ENCODE measurements around the gene KSR1. TPM values are rescaled to one million over a fixed set of nuclear protein-coding genes. Genes with fewer than 3 reads are reported as not detected.

Gene KSR1
- total and polyA plus RNA-seq, 2 experiments from 2014 or later = 0.98 to 2.5 TPM

GRCh38 chr17:27524594-27524993 lies 68.3 kb downstream of the KSR1 start:
- no peak for TF ChIP-seq EZH2 (IDR thresholded peaks at IDR 0.05; ENCODE audit: insufficient read depth, poor library complexity, severe bottlenecking)
- TF ChIP-seq EZH2phosphoT487 (IDR thresholded peaks at IDR 0.05; ENCODE audit: insufficient read depth, low read depth) = no peak
- Histone ChIP-seq H3K4me3 (no peak overlapping the region), H3K9ac (no peak overlapping the region), H3K36me3 (ENCODE audit: low read depth) (no peaks in the 10 kb centered on the region), H3K9me3 (ENCODE audit: low read depth) (no peaks in the 10 kb centered on the region), H3K27me3 (replicated peaks; ENCODE audit: insufficient read depth) (no peaks in the 10 kb centered on the region), H3F3A (ENCODE audit: insufficient read depth) (no peaks in the 10 kb centered on the region), H2AFZ (no peak overlapping the region), H3K27ac (no peak overlapping the region), H3K4me1 (ENCODE audit: insufficient read depth) (no peaks in the 10 kb centered on the region), H3K4me2 (ENCODE audit: unreplicated experiment) (no peak overlapping the region), H3K9me2 (ENCODE audit: insufficient read depth) (no peaks in the 10 kb centered on the region), H4K20me1 (ENCODE audit: insufficient read depth) (no peaks in the 10 kb centered on the region), H3K79me2 (ENCODE audit: insufficient read depth) (no peaks in the 10 kb centered on the region)
- in situ Hi-C loops (cut with MboI) = no loop called here
- 53 to 56% methylated on average over 2 of the region's 2 CpGs for WGBS, 2 experiments (ENCODE audit: low coverage in 1 of 2, low lambda C conversion rate in 2 of 2, missing lambda C conversion rate in 2 of 2)
- DNase-seq = no peak

DNA sequence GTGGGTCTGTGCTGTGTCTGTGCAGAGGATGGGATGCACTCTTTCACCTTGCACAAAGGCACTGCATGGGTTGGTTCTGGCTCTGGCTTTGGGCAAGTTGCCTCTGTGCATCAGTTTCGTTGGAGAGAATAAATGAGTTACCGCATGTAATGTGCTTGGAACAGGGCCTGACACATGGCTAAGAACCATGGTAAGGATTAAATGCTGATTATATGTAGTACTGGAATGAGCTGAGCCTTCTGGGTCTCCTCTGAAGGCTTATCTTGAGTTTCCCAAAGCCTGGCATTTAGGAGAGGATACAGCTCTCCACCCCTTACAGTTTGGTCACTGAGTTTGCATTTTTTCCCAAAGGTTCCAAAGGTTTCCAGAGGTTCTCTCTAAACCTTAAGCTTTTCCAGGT lies 69.1 kb downstream of the KSR1 start:
- H3F3A ChIP-seq (ENCODE audit: insufficient read depth) = no peaks in the 10 kb centered on the region
- H3K4me2 ChIP-seq (ENCODE audit: unreplicated experiment) = no peak overlapping the region
- in situ Hi-C loops (cut with MboI) = loop anchor here (25.0 kb wide), 1 partner anchor 112 kb away; the partner anchor contains the start of gene LGALS9
- no peaks in the 10 kb centered on the region for H3K27me3 ChIP-seq (replicated peaks; ENCODE audit: insufficient read depth)
- no peak overlapping the region for H3K9ac ChIP-seq
- H3K4me3 ChIP-seq = no peak overlapping the region
- H3K9me2 ChIP-seq (ENCODE audit: insufficient read depth) = no peaks in the 10 kb centered on the region
- 67 to 68% methylated on average over 2 of the region's 2 CpGs for WGBS, 2 experiments (ENCODE audit: low coverage in 1 of 2, low lambda C conversion rate in 2 of 2, missing lambda C conversion rate in 2 of 2)
- no peaks in the 10 kb centered on the region for H3K36me3 ChIP-seq (ENCODE audit: low read depth)
- no peak overlapping the region for H3K27ac ChIP-seq
- H4K20me1 ChIP-seq (ENCODE audit: insufficient read depth) = no peaks in the 10 kb centered on the region
- no peaks in the 10 kb centered on the region for H3K79me2 ChIP-seq (ENCODE audit: insufficient read depth)
- no peaks in the 10 kb centered on the region for H3K4me1 ChIP-seq (ENCODE audit: insufficient read depth)
- DNase-seq = no peak
- no peak for TF ChIP-seq EZH2 (IDR thresholded peaks at IDR 0.05; ENCODE audit: insufficient read depth, poor library complexity, severe bottlenecking)
- TF ChIP-seq EZH2phosphoT487 (IDR thresholded peaks at IDR 0.05; ENCODE audit: insufficient read depth, low read depth) = no peak
- no peak overlapping the region for H2AFZ ChIP-seq
- no peaks in the 10 kb centered on the region for H3K9me3 ChIP-seq (ENCODE audit: low read depth)

DNA sequence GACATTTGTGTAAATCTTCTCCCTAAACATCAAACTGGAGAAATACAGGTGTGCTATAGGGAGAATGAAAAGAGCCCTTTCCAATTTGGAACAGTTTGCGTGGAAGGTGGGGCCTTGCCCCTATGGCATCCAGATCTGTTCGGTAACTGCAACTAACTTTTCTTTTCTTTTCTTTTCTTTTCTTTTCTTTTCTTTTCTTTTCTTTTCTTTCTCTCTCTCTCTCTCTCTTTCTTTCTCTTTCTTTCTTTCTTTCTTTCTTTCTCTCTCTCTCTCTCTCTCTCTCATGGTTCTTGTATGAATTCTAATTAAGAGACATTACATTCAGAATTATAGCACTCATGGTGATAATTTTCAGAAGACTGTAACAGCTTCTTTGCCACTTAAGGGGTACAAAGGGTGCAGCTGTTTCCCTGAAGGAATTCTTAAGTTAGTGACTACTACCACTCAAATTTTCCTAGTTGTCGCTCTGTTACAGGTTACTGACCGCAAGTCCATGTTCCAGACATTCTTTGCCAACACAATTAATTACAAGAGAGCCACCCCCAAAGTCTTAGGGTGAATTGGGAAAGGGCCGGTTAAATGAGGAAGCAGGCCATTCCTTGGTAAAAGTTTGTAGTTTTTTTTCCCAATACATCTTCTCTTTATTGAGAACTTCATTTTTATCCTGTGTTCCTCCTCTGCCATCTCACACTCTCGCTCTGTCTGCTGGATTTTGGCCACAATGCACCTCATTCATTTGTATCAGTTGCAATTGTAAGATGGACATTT lies 69.8 kb downstream of the KSR1 start:
- in situ Hi-C loops (cut with MboI) = loop anchor here (25.0 kb wide), 1 partner anchor 111 kb away; the partner anchor contains the start of gene LGALS9

GRCh38 chr17:27526604-27527002 lies 70.4 kb downstream of the KSR1 start:
- no peaks in the 10 kb centered on the region for H4K20me1 ChIP-seq (ENCODE audit: insufficient read depth)
- no peaks in the 10 kb centered on the region for H3K4me1 ChIP-seq (ENCODE audit: insufficient read depth)
- no peaks in the 10 kb centered on the region for H3K27me3 ChIP-seq (replicated peaks; ENCODE audit: insufficient read depth)
- H3K4me3 ChIP-seq = no peak overlapping the region
- 13 to 15% methylated on average over 9 of the region's 9 CpGs for WGBS, 2 experiments (ENCODE audit: low coverage in 1 of 2, low lambda C conversion rate in 2 of 2, missing lambda C conversion rate in 2 of 2)
- H2AFZ ChIP-seq = peak overlapping the region; percentile 74
- no peaks in the 10 kb centered on the region for H3K9me3 ChIP-seq (ENCODE audit: low read depth)
- no peaks in the 10 kb centered on the region for H3K9me2 ChIP-seq (ENCODE audit: insufficient read depth)
- TF ChIP-seq EZH2phosphoT487 (IDR thresholded peaks at IDR 0.05; ENCODE audit: insufficient read depth, low read depth) = no peak
- TF ChIP-seq EZH2 (IDR thresholded peaks at IDR 0.05; ENCODE audit: insufficient read depth, poor library complexity, severe bottlenecking) = no peak
- H3K4me2 ChIP-seq (ENCODE audit: unreplicated experiment) = no peak overlapping the region
- DNase-seq = peak; percentile 50
- H3K27ac ChIP-seq = no peak overlapping the region
- H3K79me2 ChIP-seq (ENCODE audit: insufficient read depth) = no peaks in the 10 kb centered on the region
- no peaks in the 10 kb centered on the region for H3F3A ChIP-seq (ENCODE audit: insufficient read depth)
- no peak overlapping the region for H3K9ac ChIP-seq
- no peaks in the 10 kb centered on the region for H3K36me3 ChIP-seq (ENCODE audit: low read depth)
- in situ Hi-C loops (cut with MboI) = loop anchor here (25.0 kb wide), 1 partner anchor 111 kb away; the partner anchor contains the start of gene LGALS9

More for the DNA sequence above, 69.8 kb downstream of the KSR1 start:
- TF ChIP-seq EZH2 (IDR thresholded peaks at IDR 0.05; ENCODE audit: insufficient read depth, poor library complexity, severe bottlenecking) (no peak), EZH2phosphoT487 (IDR thresholded peaks at IDR 0.05; ENCODE audit: insufficient read depth, low read depth) (no peak)
- Histone ChIP-seq H3K9me2 (ENCODE audit: insufficient read depth) (no peaks in the 10 kb centered on the region), H3K9ac (no peak overlapping the region), H3K4me1 (ENCODE audit: insufficient read depth) (no peaks in the 10 kb centered on the region), H3K36me3 (ENCODE audit: low read depth) (no peaks in the 10 kb centered on the region), H3K79me2 (ENCODE audit: insufficient read depth) (no peaks in the 10 kb centered on the region), H3K27me3 (replicated peaks; ENCODE audit: insufficient read depth) (no peaks in the 10 kb centered on the region), H2AFZ (peak overlapping the region; percentile 74), H3F3A (ENCODE audit: insufficient read depth) (no peaks in the 10 kb centered on the region), H4K20me1 (ENCODE audit: insufficient read depth) (no peaks in the 10 kb centered on the region), H3K4me3 (no peak overlapping the region), H3K4me2 (ENCODE audit: unreplicated experiment) (no peak overlapping the region), H3K27ac (no peak overlapping the region), H3K9me3 (ENCODE audit: low read depth) (no peaks in the 10 kb centered on the region)
- 86 to 88% methylated on average over 6 of the region's 6 CpGs for WGBS, 2 experiments (ENCODE audit: low coverage in 1 of 2, low lambda C conversion rate in 2 of 2, missing lambda C conversion rate in 2 of 2)
- no peak for DNase-seq

All from GM23248 (cell line).